NB4 (cell line): ENCODE data around the gene INTS12.
"Not testable (repeated sequence)": the region's sequence is repeated elsewhere in the genome, so short reads cannot be mapped to it uniquely, and the experiment has no call there.

Experiments used
- DNase-seq: peaks from one replicate; pipeline ENCODE4 v3.0.0; 2010; ENCODE audit warnings: low read depth
- H3K4me3 ChIP-seq: one replicate; pipeline ENCODE4 v1.5.1; 2011; ENCODE audit warnings: mild to moderate bottlenecking, low read depth, low read length, moderate library complexity
- CTCF ChIP-seq: IDR thresholded peaks from one replicate; pipeline ENCODE4 v1.5.1; 2012; ENCODE audit warnings: low read depth, low read length
- MAX ChIP-seq: IDR thresholded peaks from 2 replicates; pipeline ENCODE4 v1.6.1; 2011; ENCODE audit warnings: low read depth, low read length
- MYC ChIP-seq: IDR thresholded peaks from 2 replicates; pipeline ENCODE4 v1.6.1; 2011; ENCODE audit warnings: low read depth, low read length
- POLR2A ChIP-seq: IDR thresholded peaks from 2 replicates; pipeline ENCODE4 v1.6.1; 2011; ENCODE audit warnings: mild to moderate bottlenecking; ENCODE audit not compliant: insufficient read length; ENCODE audit errors: extremely low read depth

INTS12 gene

GRCh38 chr4:105741548-105741947, 33.1 kb upstream of the INTS12 start:
- TF ChIP-seq POLR2A, result no peak
- no peak for TF ChIP-seq MAX
- no peak for TF ChIP-seq MYC
- no peak for TF ChIP-seq CTCF
- no peak overlapping the region for H3K4me3 ChIP-seq
- DNase-seq, result no peak

GRCh38 chr4:105735217-105735616, 26.7 kb upstream of the INTS12 start:
- not testable (repeated sequence) for H3K4me3 ChIP-seq, DNase-seq

- not testable (repeated sequence) for DNase-seq, H3K4me3 ChIP-seq
These were observed 21.4 kb upstream of the INTS12 start for GRCh38 chr4:105729895-105730294.

GRCh38 chr4:105725623-105726022, 17.1 kb upstream of the INTS12 start:
- no peak for DNase-seq
- no peak overlapping the region for H3K4me3 ChIP-seq
- no peak for TF ChIP-seq POLR2A
- TF ChIP-seq MYC, result no peak
- no peak for TF ChIP-seq MAX
- TF ChIP-seq CTCF, result no peak

GRCh38 chr4:105719204-105719603, 10.7 kb upstream of the INTS12 start:
- TF ChIP-seq MYC (no peak), CTCF (no peak), MAX (no peak), POLR2A (no peak)
- DNase-seq, result no peak
- no peak overlapping the region for H3K4me3 ChIP-seq

GRCh38 chr4:105715692-105716278, 7.3 kb upstream of the INTS12 start:
- TF ChIP-seq POLR2A (no peak), CTCF (no peak), MYC (no peak), MAX (no peak)
- DNase-seq, result peak; percentile 45
- H3K4me3 ChIP-seq, result no peak overlapping the region

GRCh38 chr4:105714932-105715331, 6.4 kb upstream of the INTS12 start:
- H3K4me3 ChIP-seq, result no peak overlapping the region
- no peak for TF ChIP-seq MYC
- TF ChIP-seq POLR2A, result no peak
- TF ChIP-seq MAX, result no peak
- TF ChIP-seq CTCF, result no peak
- DNase-seq, result no peak
